GM23338 (cell line): ENCODE results near the gene LMBR1L. TPM values are rescaled to one million over a fixed set of nuclear protein-coding genes. Genes with fewer than 3 reads are reported as not detected.

Experiments used
- ATAC-seq: fragments of 200-7000 bp; cut with Tn5 transposase; 3 replicates; pipeline ENCODE4 v1.9.1; 2020
- DNase-seq: peaks from one replicate; pipeline ENCODE4 v3.0.0-alpha.2; 2015; ENCODE audit warnings: low spot score
- H2AFZ ChIP-seq: fragments of 200-600 bp; sonication (generic); 2 replicates; pipeline ENCODE4 v1.8.0; 2016; ENCODE audit warnings: antibody characterized with exemption, mild to moderate bottlenecking, moderate library complexity
- H3F3A ChIP-seq: fragments of 200-600 bp; sonication (generic); replicated peaks from 2 replicates; pipeline ENCODE4 v1.8.0; 2017; ENCODE audit warnings: antibody characterized with exemption, mixed run types, low read depth
- H3K27ac ChIP-seq: fragments of 200-600 bp; sonication (generic); 2 replicates; pipeline ENCODE4 v1.6.1; 2016; ENCODE audit warnings: low read depth
- H3K27me3 ChIP-seq: fragments of 200-600 bp; sonication (generic); 2 replicates; pipeline ENCODE4 v1.8.0; 2016; ENCODE audit warnings: mild to moderate bottlenecking, mixed run types, moderate library complexity; ENCODE audit not compliant: insufficient read depth
- H3K36me3 ChIP-seq: fragments of 200-600 bp; sonication (generic); 2 replicates; pipeline ENCODE4 v1.8.0; 2016; ENCODE audit warnings: mild to moderate bottlenecking; ENCODE audit not compliant: insufficient read depth
- H3K4me1 ChIP-seq: fragments of 200-600 bp; sonication (generic); 2 replicates; pipeline ENCODE4 v1.8.0; 2016; ENCODE audit warnings: mild to moderate bottlenecking, moderate library complexity; ENCODE audit not compliant: insufficient read depth
- H3K4me2 ChIP-seq: fragments of 200-600 bp; sonication (generic); 2 replicates; pipeline ENCODE4 v1.7.1; 2017; ENCODE audit warnings: mixed run types
- H3K4me3 ChIP-seq: fragments of 200-600 bp; sonication (generic); 2 replicates; pipeline ENCODE4 v1.6.1; 2016; ENCODE audit warnings: mixed run types
- H3K79me2 ChIP-seq: fragments of 200-600 bp; sonication (generic); replicated peaks from 2 replicates; pipeline ENCODE4 v1.8.0; 2017; ENCODE audit warnings: mild to moderate bottlenecking; ENCODE audit not compliant: insufficient read depth
- H3K9me2 ChIP-seq: fragments of 200-600 bp; sonication (generic); 2 replicates; pipeline ENCODE4 v1.8.0; 2017; ENCODE audit not compliant: insufficient read depth
- H4K20me1 ChIP-seq: fragments of 200-600 bp; sonication (generic); replicated peaks from 2 replicates; pipeline ENCODE4 v1.8.0; 2017; ENCODE audit warnings: mild to moderate bottlenecking; ENCODE audit not compliant: insufficient read depth
- H3K27ac Mint-ChIP-seq: 2 replicates; pipeline ENCODE4 v1.8.0; 2020; ENCODE audit warnings: inconsistent platforms, mild to moderate bottlenecking, moderate library complexity, mixed read lengths
- H3K27me3 Mint-ChIP-seq: 3 replicates; pipeline ENCODE4 v1.8.0; 2022; ENCODE audit warnings: low read depth, mild to moderate bottlenecking, moderate library complexity, mixed read lengths, inconsistent platforms; ENCODE audit not compliant: insufficient read depth, poor library complexity
- H3K36me3 Mint-ChIP-seq: 3 replicates; pipeline ENCODE4 v1.8.0; 2021; ENCODE audit warnings: low read depth, mild to moderate bottlenecking, inconsistent platforms, moderate library complexity, mixed read lengths
- H3K4me1 Mint-ChIP-seq: 3 replicates; pipeline ENCODE4 v1.8.0; 2020; ENCODE audit warnings: mild to moderate bottlenecking, inconsistent platforms, mixed read lengths
- H3K4me3 Mint-ChIP-seq: 3 replicates; pipeline ENCODE4 v1.8.0; 2021; ENCODE audit warnings: moderate library complexity, mild to moderate bottlenecking, inconsistent platforms, mixed read lengths
- H3K9me3 Mint-ChIP-seq: 3 replicates; pipeline ENCODE4 v1.8.0; 2020; ENCODE audit warnings: moderate library complexity, mild to moderate bottlenecking, inconsistent platforms, mixed read lengths
- CREB1 ChIP-seq: fragments of 250-450 bp; sonication (Bioruptor Pico); IDR thresholded peaks from 2 replicates; pipeline ENCODE4 v1.5.0; 2020; ENCODE audit warnings: low read depth, mild to moderate bottlenecking, moderate library complexity
- CTCF ChIP-seq, 2 experiments: fragments of 200-600 bp in 1 of 2; sonication (generic) in 1 of 2; conservative IDR thresholded peaks; 2 replicates each; pipeline versions ENCODE4 v1.5.1 to v1.6.1; 2016 to 2017; ENCODE audit warnings: antibody characterized with exemption in 2 of 2, low read depth in 2 of 2, mild to moderate bottlenecking in 2 of 2, moderate library complexity in 1 of 2
- POLR2AphosphoS5 ChIP-seq: IDR thresholded peaks from 2 replicates; pipeline ENCODE4 v1.6.1; 2016; ENCODE audit warnings: antibody characterized with exemption, low read depth
- polyA plus RNA-seq: library from polyadenylated mRNA; unstranded; fragments of >200 nt; fragmentation: Nextera tagmentation; extraction: Ambion mirVana; gene quantifications from 2 replicates; pipeline ENCODE4 v1.2.1, GENCODE V29; 2016
- total RNA-seq: library from RNA; depleted of rRNA; stranded (reverse); fragments of >200 nt; shearing (Covaris generic); gene quantifications from 2 replicates; pipeline ENCODE4 v1.2.3, GENCODE V29; 2014
- TF ChIP-seq, protein P1 (sequence below): fragments of 250-450 bp; sonication (Bioruptor Pico); IDR thresholded peaks from 2 replicates; pipeline ENCODE4 v1.5.0; 2020; ENCODE audit warnings: mild to moderate bottlenecking, moderate library complexity

LMBR1L gene
- total and polyA plus RNA-seq, 2 experiments from 2014 or later = 19.8 to 57.0 TPM

DNA sequence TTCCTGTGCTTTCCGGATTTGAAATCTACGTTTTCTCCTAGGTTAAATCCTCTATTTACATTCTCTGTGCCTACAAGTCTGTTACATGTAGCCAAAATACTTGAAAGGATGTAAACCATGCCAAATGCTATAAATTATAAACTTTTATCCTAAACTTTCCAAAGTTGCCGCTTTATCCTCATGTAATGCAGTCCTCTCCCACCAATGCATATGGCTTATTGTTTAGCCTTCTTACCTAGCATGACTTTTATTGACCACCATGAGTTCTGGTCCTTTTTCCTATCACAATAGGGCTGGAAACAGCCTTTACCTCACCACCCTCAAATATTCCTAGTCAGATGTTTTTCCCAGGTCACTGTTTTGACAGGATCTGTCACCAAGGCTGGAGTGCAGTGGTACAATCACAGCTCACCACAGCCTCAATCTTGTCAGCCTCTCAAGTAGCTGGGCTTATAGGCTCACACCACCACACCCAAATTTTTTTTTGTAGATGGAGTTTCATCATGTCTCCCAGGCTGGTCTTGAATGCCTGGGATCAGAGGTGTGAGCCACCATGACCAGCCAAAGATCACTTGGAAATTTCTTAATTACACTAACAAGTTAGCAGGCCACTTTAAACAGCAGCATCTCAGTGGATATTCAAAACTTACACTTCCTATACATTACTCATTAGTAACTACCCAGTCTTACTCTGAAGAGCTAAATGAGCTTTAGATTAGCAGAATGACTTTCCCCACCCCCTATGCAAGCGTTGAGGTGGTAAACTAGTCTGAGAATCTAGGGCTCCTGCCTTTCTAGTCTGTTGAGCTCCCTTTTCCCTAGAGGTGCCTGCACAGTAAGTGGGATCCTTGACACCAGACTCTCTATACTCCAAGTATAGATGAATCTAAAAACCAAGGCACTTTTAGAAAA, 16.5 kb upstream of the LMBR1L start:
- H3K27me3 Mint-ChIP-seq = peaks cover 22% of the 10 kb centered on the region
- H3K4me3 ChIP-seq = no peak overlapping the region
- peaks cover 21% of the 10 kb centered on the region for H3K79me2 ChIP-seq
- peaks cover 9% of the 10 kb centered on the region for H3K4me1 ChIP-seq
- TF ChIP-seq, protein P1, sequence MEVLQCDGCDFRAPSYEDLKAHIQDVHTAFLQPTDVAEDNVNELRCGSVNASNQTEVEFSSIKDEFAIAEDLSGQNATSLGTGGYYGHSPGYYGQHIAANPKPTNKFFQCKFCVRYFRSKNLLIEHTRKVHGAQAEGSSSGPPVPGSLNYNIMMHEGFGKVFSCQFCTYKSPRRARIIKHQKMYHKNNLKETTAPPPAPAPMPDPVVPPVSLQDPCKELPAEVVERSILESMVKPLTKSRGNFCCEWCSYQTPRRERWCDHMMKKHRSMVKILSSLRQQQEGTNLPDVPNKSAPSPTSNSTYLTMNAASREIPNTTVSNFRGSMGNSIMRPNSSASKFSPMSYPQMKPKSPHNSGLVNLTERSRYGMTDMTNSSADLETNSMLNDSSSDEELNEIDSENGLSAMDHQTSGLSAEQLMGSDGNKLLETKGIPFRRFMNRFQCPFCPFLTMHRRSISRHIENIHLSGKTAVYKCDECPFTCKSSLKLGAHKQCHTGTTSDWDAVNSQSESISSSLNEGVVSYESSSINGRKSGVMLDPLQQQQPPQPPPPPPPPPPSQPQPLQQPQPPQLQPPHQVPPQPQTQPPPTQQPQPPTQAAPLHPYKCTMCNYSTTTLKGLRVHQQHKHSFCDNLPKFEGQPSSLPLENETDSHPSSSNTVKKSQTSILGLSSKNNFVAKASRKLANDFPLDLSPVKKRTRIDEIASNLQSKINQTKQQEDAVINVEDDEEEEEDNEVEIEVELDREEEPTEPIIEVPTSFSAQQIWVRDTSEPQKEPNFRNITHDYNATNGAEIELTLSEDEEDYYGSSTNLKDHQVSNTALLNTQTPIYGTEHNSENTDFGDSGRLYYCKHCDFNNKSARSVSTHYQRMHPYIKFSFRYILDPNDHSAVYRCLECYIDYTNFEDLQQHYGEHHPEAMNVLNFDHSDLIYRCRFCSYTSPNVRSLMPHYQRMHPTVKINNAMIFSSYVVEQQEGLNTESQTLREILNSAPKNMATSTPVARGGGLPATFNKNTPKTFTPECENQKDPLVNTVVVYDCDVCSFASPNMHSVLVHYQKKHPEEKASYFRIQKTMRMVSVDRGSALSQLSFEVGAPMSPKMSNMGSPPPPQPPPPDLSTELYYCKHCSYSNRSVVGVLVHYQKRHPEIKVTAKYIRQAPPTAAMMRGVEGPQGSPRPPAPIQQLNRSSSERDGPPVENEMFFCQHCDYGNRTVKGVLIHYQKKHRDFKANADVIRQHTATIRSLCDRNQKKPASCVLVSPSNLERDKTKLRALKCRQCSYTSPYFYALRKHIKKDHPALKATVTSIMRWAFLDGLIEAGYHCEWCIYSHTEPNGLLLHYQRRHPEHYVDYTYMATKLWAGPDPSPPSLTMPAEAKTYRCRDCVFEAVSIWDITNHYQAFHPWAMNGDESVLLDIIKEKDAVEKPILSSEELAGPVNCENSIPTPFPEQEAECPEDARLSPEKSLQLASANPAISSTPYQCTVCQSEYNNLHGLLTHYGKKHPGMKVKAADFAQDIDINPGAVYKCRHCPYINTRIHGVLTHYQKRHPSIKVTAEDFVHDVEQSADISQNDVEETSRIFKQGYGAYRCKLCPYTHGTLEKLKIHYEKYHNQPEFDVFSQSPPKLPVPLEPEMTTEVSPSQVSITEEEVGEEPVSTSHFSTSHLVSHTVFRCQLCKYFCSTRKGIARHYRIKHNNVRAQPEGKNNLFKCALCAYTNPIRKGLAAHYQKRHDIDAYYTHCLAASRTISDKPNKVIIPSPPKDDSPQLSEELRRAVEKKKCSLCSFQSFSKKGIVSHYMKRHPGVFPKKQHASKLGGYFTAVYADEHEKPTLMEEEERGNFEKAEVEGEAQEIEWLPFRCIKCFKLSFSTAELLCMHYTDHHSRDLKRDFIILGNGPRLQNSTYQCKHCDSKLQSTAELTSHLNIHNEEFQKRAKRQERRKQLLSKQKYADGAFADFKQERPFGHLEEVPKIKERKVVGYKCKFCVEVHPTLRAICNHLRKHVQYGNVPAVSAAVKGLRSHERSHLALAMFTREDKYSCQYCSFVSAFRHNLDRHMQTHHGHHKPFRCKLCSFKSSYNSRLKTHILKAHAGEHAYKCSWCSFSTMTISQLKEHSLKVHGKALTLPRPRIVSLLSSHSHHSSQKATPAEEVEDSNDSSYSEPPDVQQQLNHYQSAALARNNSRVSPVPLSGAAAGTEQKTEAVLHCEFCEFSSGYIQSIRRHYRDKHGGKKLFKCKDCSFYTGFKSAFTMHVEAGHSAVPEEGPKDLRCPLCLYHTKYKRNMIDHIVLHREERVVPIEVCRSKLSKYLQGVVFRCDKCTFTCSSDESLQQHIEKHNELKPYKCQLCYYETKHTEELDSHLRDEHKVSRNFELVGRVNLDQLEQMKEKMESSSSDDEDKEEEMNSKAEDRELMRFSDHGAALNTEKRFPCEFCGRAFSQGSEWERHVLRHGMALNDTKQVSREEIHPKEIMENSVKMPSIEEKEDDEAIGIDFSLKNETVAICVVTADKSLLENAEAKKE (CRISPR knock-in tag) = no peak
- TF ChIP-seq POLR2AphosphoS5 = peak; percentile 75
- H4K20me1 ChIP-seq = peaks cover 17% of the 10 kb centered on the region
- H3F3A ChIP-seq = peaks cover 40% of the 10 kb centered on the region
- no peak for ATAC-seq
- peak overlapping the region; percentile 78; the same call in 1 of the 2 replicates for H3K27ac ChIP-seq
- peaks cover 21% of the 10 kb centered on the region for H3K4me1 Mint-ChIP-seq
- H3K27ac Mint-ChIP-seq = no peak overlapping the region; the same call in 1 of the 2 replicates
- H3K4me3 Mint-ChIP-seq = no peak overlapping the region
- no peak for DNase-seq
- H3K36me3 ChIP-seq = peaks cover 27% of the 10 kb centered on the region
- no peaks in the 10 kb centered on the region; the same call in 1 of the 2 replicates for H3K9me2 ChIP-seq
- H2AFZ ChIP-seq = no peak overlapping the region
- H3K36me3 Mint-ChIP-seq = peaks cover 49% of the 10 kb centered on the region
- no peak overlapping the region for H3K4me2 ChIP-seq
- no peaks in the 10 kb centered on the region for H3K27me3 ChIP-seq
- peaks cover 4% of the 10 kb centered on the region; the same call in 1 of the 3 replicates for H3K9me3 Mint-ChIP-seq

DNA sequence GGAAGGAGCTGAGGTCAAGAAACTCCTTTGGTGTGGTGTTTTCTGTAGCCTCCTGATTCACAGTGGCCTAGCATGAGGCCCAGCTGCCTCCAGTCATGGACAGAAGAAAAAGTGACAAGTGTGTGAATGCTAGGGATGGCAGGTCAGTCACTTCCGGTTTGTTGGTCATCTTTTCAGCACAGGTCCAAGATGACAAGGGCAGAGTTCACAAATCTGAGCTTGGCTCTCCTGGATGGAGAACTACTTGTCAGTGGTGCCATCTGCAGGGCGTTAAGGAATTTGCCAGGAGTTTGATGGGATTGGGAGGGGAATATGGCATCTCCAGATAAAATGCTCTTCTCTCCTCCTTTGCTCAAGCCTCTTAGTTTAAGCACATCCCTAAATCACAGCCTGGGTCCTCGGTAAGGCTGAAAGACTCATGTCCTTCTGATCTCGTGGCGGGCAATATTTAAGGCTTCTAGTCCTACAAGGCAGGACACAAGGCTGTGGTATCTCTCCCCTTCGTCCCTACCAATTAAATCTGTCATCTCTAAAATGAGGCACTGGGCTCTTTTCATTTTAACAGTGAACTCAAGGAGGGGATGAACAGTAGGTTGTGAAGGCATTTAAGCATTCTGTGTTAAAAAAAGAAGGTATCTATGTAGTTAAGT, 10.5 kb upstream of the LMBR1L start:
- no peak for TF ChIP-seq POLR2AphosphoS5
- TF ChIP-seq CREB1 (CRISPR knock-in tag) = no peak
- peak; percentile 69 to 86 for TF ChIP-seq CTCF (conservative IDR thresholded peaks at IDR 0.05; ENCODE audit: low read depth in 2 of 2)

More for the DNA sequence above, 10.5 kb upstream of the LMBR1L start:
- H3K4me2 ChIP-seq = no peak overlapping the region
- H3K9me2 ChIP-seq = no peaks in the 10 kb centered on the region
- no peaks in the 10 kb centered on the region for H4K20me1 ChIP-seq
- Mint-ChIP-seq H3K4me1 (no peaks in the 10 kb centered on the region), H3K27ac (no peak overlapping the region), H3K9me3 (no peaks in the 10 kb centered on the region; the same call in 2 of the 3 replicates), H3K36me3 (peaks cover 2% of the 10 kb centered on the region; the same call in 1 of the 3 replicates), H3K27me3 (no peaks in the 10 kb centered on the region), H3K4me3 (no peak overlapping the region; the same call in 2 of the 3 replicates)
- peaks cover 4% of the 10 kb centered on the region; the same call in 1 of the 2 replicates for H3F3A ChIP-seq
- H3K4me3 ChIP-seq = no peak overlapping the region
- no peaks in the 10 kb centered on the region for H3K79me2 ChIP-seq
- H3K27me3 ChIP-seq = no peaks in the 10 kb centered on the region
- 0 out of 2 replicates have a peak overlapping the region, but pooled peaks have one; percentile 48 for H2AFZ ChIP-seq
- H3K36me3 ChIP-seq = no peaks in the 10 kb centered on the region
- ATAC-seq = peak; percentile 94
- DNase-seq = peak; percentile 84
- no peaks in the 10 kb centered on the region; the same call in 1 of the 2 replicates for H3K4me1 ChIP-seq
- no peak overlapping the region for H3K27ac ChIP-seq
